ENCODE data around the gene EFHD1.

The EFHD1 gene

GRCh38 chr2:232611061-232611460, 22.3 kb upstream of the EFHD1 start:
- TF ChIP-seq CTCF (IDR thresholded peaks at IDR 0.05; ENCODE audit: unreplicated experiment in 3 of 3) = no peak
- Mint-ChIP-seq H3K4me1 (no peaks in the 10 kb centered on the region), H3K9me3 (no peaks in the 10 kb centered on the region), H3K4me3 (no peak overlapping the region), H3K36me3 (ENCODE audit: low read depth) (no peaks in the 10 kb centered on the region), H3K27ac (no peak overlapping the region), H3K27me3 (ENCODE audit: low read depth) (peaks cover 9% of the 10 kb centered on the region)

GRCh38 chr2:232611559-232612218, 21.7 kb upstream of the EFHD1 start:
- Mint-ChIP-seq H3K27me3 (ENCODE audit: low read depth) (peaks cover 9% of the 10 kb centered on the region), H3K27ac (no peak overlapping the region), H3K9me3 (no peaks in the 10 kb centered on the region), H3K36me3 (ENCODE audit: low read depth) (no peaks in the 10 kb centered on the region), H3K4me3 (no peak overlapping the region), H3K4me1 (no peaks in the 10 kb centered on the region)
- peak; percentile 55 to 61 (median 55) for TF ChIP-seq CTCF (IDR thresholded peaks at IDR 0.05; ENCODE audit: unreplicated experiment in 3 of 3)

GRCh38 chr2:232613538-232614134, 19.8 kb upstream of the EFHD1 start:
- Mint-ChIP-seq H3K4me1 (no peaks in the 10 kb centered on the region), H3K4me3 (no peak overlapping the region), H3K9me3 (no peaks in the 10 kb centered on the region), H3K36me3 (ENCODE audit: low read depth) (no peaks in the 10 kb centered on the region), H3K27me3 (ENCODE audit: low read depth) (peaks cover 4% of the 10 kb centered on the region), H3K27ac (peak overlapping the region in 1 of 3 experiments; percentile 63)
- TF ChIP-seq CTCF (IDR thresholded peaks at IDR 0.05; ENCODE audit: unreplicated experiment in 3 of 3) = no peak

- Mint-ChIP-seq H3K27me3 (ENCODE audit: low read depth) (peaks cover 4% of the 10 kb centered on the region), H3K4me3 (no peak overlapping the region), H3K4me1 (no peaks in the 10 kb centered on the region), H3K9me3 (no peaks in the 10 kb centered on the region), H3K36me3 (ENCODE audit: low read depth) (no peaks in the 10 kb centered on the region), H3K27ac (no peak overlapping the region)
- TF ChIP-seq CTCF (IDR thresholded peaks at IDR 0.05; ENCODE audit: unreplicated experiment in 3 of 3) = no peak
Observed at GRCh38 chr2:232615339-232615738, 18.1 kb upstream of the EFHD1 start.

- no peak for TF ChIP-seq CTCF (IDR thresholded peaks at IDR 0.05; ENCODE audit: unreplicated experiment in 3 of 3)
- Mint-ChIP-seq H3K4me3 (no peak overlapping the region), H3K27me3 (ENCODE audit: low read depth) (peaks cover 9% of the 10 kb centered on the region), H3K36me3 (ENCODE audit: low read depth) (no peaks in the 10 kb centered on the region), H3K9me3 (no peaks in the 10 kb centered on the region), H3K4me1 (no peaks in the 10 kb centered on the region), H3K27ac (no peak overlapping the region)
Observed at GRCh38 chr2:232621186-232621585, 12.2 kb upstream of the EFHD1 start.

GRCh38 chr2:232622563-232622962, 10.8 kb upstream of the EFHD1 start:
- no peaks in the 10 kb centered on the region for H3K36me3 Mint-ChIP-seq (ENCODE audit: low read depth)
- no peak overlapping the region for H3K4me3 Mint-ChIP-seq
- H3K27ac Mint-ChIP-seq = no peak overlapping the region
- H3K27me3 Mint-ChIP-seq (ENCODE audit: low read depth) = peaks cover 9% of the 10 kb centered on the region
- TF ChIP-seq CTCF (IDR thresholded peaks at IDR 0.05; ENCODE audit: unreplicated experiment in 3 of 3) = no peak
- H3K4me1 Mint-ChIP-seq = peaks cover 4% of the 10 kb centered on the region
- no peaks in the 10 kb centered on the region for H3K9me3 Mint-ChIP-seq

Measured in nephron (organoid).